HL-60 (cell line): Measurements from ENCODE around the gene JAK1.
"Not testable (repeated sequence)": the region's sequence is repeated elsewhere in the genome, so short reads cannot be mapped to it uniquely, and the experiment has no call there.

Source experiments
- POLR2AphosphoS5 ChIP-seq: IDR thresholded peaks from 2 replicates; pipeline ENCODE4 v1.6.1; 2012; ENCODE audit warnings: low read depth
- TF ChIP-seq, protein P1 (sequence below): IDR thresholded peaks from one replicate; pipeline ENCODE4 v1.5.1; 2011; ENCODE audit warnings: low read length, control low read depth, inconsistent platforms; ENCODE audit not compliant: insufficient read depth
- TF ChIP-seq, protein P2 (sequence below): IDR thresholded peaks from 2 replicates; pipeline ENCODE4 v1.6.1; 2012; ENCODE audit warnings: low read depth; ENCODE audit not compliant: insufficient replicate concordance

DNA sequence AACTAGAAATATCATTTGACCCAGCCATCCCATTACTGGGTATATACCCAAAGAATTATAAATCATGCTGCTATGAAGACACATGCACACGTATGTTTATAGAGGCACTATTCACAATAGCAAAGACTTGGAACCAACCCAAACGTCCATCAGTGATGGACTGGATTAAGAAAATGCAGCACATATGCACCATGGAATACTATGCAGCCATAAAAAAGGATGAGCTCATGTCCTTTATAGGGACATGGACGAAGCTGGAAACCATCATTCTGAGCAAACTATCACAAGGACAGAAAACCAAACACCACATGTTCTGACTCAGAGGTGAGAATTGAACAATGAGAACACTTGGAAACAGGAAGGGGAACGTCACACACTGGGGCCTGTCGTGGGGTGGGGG is 149.0 kb downstream of the JAK1 start:
- TF ChIP-seq, protein P1, sequence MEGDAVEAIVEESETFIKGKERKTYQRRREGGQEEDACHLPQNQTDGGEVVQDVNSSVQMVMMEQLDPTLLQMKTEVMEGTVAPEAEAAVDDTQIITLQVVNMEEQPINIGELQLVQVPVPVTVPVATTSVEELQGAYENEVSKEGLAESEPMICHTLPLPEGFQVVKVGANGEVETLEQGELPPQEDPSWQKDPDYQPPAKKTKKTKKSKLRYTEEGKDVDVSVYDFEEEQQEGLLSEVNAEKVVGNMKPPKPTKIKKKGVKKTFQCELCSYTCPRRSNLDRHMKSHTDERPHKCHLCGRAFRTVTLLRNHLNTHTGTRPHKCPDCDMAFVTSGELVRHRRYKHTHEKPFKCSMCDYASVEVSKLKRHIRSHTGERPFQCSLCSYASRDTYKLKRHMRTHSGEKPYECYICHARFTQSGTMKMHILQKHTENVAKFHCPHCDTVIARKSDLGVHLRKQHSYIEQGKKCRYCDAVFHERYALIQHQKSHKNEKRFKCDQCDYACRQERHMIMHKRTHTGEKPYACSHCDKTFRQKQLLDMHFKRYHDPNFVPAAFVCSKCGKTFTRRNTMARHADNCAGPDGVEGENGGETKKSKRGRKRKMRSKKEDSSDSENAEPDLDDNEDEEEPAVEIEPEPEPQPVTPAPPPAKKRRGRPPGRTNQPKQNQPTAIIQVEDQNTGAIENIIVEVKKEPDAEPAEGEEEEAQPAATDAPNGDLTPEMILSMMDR, result not testable (repeated sequence)
- not testable (repeated sequence) for TF ChIP-seq POLR2AphosphoS5
- TF ChIP-seq, protein P2, sequence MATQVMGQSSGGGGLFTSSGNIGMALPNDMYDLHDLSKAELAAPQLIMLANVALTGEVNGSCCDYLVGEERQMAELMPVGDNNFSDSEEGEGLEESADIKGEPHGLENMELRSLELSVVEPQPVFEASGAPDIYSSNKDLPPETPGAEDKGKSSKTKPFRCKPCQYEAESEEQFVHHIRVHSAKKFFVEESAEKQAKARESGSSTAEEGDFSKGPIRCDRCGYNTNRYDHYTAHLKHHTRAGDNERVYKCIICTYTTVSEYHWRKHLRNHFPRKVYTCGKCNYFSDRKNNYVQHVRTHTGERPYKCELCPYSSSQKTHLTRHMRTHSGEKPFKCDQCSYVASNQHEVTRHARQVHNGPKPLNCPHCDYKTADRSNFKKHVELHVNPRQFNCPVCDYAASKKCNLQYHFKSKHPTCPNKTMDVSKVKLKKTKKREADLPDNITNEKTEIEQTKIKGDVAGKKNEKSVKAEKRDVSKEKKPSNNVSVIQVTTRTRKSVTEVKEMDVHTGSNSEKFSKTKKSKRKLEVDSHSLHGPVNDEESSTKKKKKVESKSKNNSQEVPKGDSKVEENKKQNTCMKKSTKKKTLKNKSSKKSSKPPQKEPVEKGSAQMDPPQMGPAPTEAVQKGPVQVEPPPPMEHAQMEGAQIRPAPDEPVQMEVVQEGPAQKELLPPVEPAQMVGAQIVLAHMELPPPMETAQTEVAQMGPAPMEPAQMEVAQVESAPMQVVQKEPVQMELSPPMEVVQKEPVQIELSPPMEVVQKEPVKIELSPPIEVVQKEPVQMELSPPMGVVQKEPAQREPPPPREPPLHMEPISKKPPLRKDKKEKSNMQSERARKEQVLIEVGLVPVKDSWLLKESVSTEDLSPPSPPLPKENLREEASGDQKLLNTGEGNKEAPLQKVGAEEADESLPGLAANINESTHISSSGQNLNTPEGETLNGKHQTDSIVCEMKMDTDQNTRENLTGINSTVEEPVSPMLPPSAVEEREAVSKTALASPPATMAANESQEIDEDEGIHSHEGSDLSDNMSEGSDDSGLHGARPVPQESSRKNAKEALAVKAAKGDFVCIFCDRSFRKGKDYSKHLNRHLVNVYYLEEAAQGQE, result not testable (repeated sequence)
